OCI-M2 (cell line): Measurements from ENCODE around the gene PLXNB2.
"Not testable (repeated sequence)": the region's sequence is repeated elsewhere in the genome, so short reads cannot be mapped to it uniquely, and the experiment has no call there.

Experiments
- DNase-seq: peaks from one replicate; lab custom pipeline; 2025; ENCODE audit not compliant: unreplicated experiment; lab: John Stamatoyannopoulos, UW

The PLXNB2 gene, protein sequence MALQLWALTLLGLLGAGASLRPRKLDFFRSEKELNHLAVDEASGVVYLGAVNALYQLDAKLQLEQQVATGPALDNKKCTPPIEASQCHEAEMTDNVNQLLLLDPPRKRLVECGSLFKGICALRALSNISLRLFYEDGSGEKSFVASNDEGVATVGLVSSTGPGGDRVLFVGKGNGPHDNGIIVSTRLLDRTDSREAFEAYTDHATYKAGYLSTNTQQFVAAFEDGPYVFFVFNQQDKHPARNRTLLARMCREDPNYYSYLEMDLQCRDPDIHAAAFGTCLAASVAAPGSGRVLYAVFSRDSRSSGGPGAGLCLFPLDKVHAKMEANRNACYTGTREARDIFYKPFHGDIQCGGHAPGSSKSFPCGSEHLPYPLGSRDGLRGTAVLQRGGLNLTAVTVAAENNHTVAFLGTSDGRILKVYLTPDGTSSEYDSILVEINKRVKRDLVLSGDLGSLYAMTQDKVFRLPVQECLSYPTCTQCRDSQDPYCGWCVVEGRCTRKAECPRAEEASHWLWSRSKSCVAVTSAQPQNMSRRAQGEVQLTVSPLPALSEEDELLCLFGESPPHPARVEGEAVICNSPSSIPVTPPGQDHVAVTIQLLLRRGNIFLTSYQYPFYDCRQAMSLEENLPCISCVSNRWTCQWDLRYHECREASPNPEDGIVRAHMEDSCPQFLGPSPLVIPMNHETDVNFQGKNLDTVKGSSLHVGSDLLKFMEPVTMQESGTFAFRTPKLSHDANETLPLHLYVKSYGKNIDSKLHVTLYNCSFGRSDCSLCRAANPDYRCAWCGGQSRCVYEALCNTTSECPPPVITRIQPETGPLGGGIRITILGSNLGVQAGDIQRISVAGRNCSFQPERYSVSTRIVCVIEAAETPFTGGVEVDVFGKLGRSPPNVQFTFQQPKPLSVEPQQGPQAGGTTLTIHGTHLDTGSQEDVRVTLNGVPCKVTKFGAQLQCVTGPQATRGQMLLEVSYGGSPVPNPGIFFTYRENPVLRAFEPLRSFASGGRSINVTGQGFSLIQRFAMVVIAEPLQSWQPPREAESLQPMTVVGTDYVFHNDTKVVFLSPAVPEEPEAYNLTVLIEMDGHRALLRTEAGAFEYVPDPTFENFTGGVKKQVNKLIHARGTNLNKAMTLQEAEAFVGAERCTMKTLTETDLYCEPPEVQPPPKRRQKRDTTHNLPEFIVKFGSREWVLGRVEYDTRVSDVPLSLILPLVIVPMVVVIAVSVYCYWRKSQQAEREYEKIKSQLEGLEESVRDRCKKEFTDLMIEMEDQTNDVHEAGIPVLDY (N-terminal part only)

DNA sequence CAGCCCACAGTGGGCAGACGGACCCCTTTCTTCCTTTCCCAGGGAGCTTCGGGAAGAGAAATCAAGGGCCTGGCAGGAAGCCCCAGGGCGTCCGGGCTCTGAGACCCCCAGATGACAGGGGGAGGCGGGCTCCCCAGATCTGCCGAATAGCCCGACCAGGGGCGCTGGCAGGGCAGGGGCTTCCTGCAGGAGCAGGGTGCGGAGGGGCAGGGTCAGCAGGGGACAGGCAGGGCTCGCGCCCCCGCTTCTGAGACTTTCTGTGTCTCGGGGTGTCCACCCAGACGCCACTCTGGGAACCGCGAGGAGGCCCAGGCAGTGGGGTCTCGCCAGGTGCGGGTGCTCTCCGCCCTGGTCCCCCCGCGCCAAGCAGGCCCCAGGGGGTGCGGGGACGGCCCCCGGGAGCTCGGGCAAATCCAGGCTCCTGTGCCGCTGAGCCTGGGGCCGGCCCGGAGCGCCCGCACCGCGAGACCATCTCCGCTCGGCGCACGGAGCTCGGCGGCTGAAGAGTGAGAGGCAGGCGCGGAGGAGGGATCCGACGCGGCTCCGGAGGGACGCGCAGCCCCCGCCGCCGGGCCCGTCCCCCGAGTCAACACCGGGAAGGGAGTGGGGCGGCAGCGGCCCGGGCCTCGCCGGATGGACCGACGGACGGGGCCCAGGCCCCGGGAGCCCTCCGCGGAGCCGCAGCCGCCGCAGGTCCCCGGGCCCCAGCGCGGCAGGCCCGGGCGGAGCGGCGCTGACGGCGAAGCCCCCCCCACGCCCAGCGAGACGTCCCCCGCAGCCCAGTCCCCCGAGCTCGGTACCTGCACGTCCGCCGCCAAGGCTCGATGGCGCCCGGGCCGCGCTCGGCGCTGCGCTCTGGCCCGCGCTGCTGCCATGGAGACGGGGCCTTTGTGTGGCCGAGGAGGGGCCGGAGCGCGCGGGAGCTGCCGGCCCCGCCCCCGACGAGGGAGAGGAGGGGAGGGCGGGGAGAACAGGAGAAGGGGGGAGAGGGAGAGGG lies at the start of gene PLXNB2:
Gene PLXNB2 (minus strand): TSS at position 894 of the 997 bp plus-strand sequence. CDS start 17,062 bp downstream, outside the sequence.
- no peak for DNase-seq

DNA sequence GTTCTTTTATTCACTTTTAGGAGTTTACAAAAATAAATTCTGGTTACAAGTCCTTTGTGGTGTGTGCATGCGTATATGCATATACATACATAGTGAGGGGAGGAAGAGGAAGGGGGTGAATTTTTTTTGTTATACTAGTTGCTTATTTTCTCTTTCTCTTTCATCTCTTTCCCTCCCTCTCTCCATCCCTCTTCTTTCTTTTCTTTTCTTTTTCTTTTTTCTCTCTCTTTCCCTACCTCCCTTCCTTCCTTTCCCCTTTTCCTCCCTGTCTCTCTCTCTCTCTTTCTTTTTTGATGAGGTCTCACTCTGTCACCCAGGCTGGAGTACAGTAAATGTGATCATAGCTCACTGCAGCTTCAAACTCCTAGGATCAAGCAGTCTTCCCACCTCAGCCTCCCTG lies 49.8 kb upstream of the PLXNB2 start:
- DNase-seq, result no peak

DNA sequence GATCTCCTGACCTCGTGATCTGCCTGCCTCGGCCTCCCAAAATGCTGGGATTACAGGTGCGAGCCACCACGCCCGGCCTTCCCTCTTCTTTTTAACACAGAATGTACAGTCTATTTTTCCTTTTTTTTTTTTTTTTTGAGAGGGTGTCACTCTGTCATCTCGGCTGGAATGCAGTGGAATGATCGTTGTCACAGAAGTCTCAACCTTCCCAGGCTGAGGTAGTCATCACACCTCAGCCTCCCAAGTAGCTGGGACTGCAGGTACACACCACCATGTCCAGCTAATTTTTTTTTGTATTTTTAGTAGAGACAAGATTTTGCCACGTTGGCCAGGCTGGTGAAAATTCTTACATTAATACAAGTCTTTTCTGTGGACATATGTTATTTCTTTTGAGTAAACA lies 48.7 kb upstream of the PLXNB2 start:
- no peak for DNase-seq

DNA sequence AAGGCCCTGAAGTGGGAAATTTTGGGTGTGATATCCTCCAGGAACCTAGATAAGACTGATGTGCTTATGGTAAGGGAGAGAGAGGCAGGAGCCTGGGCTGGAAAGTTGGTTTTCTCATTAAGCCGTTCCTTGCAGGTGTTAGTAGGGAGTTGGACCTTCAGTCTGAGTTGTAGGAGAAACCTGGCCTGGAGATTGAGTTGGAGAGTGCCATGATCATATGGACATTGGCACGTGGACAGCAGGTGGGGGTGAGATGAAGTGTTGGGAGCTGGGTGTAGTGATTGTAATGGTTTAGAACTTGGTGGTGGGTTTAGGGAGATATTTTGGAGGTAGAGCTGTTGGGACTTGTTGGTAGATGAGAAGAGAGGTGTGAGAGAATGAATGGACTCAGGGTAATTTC lies 40.6 kb upstream of the PLXNB2 start:
- no peak for DNase-seq

DNA sequence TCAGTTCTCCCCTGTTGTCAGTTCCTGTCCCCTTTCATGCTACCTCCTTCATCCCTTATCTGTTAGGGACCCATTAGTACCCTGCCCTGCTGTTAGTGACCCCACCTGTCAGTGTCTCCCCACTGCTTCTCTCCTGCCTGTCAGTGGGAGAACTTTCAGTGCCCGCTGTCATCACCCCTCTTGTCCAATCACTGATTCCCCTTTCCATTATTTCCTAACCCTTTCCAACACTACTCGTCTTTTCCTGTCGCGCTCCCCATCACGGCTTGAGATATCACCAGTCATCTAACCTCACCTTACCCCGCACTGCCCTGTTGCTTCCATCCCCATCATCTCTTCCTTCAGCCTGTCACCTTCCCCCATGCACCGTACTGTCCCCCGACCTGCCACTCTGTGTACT lies 39.7 kb upstream of the PLXNB2 start:
- no peak for DNase-seq

DNA sequence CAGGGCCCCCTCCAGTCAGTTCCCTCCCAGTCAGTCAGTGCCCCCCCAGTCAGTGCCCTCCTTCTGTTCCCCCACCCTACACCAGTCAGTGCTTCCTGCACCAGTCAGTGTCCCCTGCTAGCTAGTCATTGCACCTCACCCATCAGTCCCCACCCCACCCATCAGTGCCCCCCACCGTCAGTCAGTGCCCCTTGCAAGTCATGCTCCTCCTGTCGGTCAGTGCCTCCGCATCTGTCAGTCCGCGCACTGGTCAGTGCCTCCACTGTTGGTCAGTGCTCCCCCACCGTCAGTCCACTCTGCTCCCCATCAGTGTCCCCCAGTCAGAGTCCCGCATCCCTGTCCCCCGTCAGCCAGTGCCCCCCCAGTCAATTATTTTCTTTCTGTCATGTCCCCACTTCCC lies 39.0 kb upstream of the PLXNB2 start:
- no peak for DNase-seq

DNA sequence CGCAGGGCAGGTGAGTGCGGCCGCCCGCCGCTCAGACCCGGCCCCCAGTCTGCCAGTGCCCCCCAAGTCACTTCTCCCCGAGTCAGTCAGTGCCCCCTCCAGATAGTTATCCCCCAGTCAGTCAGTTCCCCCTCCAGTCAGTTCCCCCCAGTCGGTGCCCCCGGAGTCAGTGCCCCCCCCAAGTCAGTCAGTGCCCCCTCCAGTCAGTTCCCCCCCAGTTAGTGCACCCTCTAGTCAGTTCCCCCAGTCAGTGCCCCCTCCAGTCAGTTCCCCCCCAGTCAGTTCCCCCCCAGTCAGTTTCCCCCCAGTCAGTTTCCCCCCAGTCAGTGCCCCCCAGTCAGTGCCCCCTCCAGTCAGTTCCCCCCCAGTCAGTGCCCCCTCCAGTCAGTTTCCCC lies 36.1 kb upstream of the PLXNB2 start:
- no peak for DNase-seq

DNA sequence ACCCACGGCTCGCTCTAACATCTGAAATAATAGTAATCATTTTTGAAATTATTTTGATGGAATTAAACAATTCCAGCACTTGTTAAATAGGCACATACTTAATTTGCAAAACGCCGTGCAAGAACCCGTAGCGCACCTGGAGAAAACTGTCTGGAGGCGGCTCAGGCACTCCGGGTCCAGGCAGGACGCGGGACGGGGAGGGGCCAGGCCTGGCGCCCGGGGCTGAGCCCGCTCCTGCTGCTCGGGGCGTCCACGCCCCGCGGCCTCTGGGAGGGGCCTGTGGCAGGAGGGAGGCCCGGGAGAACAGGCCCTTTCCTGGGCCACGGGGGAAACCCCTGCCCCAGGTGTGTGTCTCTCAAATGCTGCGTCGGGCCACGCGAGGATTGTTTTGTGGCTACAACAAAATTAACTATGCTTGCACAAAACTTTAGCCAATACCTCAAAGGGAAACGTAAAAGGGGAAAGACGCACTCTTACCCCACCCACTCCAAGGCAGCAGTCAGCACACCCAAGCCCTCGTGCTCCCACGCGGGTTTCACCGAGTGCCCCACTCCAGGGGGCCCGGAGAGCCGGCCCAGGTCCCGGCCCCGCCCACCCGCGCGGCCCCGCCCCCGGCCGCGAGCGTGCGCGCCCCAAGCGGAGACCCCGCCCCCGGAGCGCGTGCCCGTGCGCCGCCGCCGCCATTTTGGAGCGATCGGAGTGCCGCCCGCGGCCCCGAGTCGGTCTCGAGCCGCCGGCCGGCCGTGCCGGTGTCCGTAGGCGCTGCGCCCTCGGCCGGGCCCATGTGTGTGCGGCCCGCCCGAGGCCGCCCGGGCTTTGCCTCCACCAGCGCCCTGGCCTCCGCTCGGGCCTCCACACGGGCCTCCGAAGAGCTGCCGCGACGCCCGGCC lies 35.5 kb upstream of the PLXNB2 start, which contains the start of gene PPP6R2:
Gene PPP6R2 (plus strand): TSS at position 677 of the 890 bp plus-strand sequence. CDS start 50,582 bp downstream, outside the sequence.
- DNase-seq, result no peak

DNA sequence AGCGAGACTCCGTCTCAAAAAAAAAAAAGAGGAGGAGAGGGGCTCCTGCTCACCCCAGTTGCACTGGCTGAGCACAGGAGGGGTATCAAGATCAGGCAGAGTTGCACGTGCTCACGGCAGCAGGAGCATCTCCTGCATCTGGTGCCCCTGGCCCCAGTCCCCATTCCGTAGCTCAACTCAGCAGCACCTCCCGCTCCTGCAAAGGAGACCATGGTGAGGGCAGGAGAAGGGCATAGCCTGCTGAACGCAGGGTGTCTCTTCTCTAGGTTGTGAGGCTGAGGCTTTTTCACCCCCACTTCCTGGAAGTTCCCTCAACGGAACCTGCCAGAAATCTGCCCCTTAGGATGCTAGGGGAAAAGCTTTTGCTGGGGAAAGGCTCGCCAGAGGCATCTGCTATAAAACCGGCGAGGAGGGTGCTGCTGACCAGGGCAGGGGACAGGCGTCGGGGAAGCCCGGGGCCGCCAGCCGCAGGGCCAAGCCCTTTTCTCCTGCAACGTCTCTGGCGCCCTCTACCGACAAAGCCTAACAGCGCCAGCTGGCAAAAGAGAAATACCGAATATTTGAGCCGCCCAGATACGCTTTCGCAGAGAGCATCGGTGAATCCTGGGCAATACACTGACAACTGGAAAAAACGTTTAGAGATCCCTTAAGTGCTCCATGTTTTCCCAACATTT lies 34.7 kb upstream of the PLXNB2 start:
- DNase-seq, result no peak

DNA sequence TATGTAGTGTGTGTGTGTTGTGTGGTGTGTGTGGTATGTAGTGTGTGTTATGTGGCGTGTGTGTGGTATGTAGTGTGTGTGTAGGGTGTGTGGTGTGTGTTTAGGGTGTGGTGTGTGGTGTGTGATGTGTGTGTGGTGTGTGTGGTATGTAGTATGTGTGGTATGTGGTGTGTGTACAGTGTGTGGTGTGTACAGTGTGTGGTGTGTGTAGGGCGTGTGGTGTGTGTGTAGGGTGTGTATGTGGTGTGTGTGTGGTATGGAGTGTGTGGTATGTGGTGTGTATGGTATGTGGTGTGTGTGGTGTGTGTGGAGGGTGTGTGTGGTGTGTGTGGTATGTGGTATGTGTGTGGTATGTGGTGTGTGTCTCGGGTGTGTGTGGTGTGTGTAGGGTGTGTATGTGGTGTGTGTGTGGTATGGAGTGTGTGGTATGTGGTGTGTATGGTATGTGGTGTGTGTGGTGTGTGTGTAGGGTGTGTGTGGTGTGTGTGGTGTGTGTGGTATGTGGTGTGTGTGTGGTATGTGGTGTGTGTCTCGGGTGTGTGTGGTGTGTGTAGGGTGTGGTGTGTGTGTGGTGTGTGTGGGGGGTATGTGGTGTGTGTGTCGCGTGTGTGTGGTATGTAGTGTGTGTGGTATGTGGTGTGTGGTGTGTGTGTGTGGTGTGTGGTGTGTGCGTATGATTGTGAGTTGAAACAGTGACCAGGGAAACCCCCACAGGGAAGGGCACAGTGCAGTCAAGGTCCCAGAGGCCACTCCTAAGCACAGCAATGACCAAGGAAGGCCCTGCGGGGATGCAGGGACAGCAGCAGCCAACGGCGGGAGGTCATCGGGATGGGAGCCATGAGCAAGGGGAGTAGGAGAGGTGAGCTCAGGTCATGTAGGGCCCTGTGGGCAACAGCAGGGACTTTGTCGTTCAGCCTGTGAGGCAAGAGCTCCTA lies 32.8 kb upstream of the PLXNB2 start:
- no peak for DNase-seq

DNA sequence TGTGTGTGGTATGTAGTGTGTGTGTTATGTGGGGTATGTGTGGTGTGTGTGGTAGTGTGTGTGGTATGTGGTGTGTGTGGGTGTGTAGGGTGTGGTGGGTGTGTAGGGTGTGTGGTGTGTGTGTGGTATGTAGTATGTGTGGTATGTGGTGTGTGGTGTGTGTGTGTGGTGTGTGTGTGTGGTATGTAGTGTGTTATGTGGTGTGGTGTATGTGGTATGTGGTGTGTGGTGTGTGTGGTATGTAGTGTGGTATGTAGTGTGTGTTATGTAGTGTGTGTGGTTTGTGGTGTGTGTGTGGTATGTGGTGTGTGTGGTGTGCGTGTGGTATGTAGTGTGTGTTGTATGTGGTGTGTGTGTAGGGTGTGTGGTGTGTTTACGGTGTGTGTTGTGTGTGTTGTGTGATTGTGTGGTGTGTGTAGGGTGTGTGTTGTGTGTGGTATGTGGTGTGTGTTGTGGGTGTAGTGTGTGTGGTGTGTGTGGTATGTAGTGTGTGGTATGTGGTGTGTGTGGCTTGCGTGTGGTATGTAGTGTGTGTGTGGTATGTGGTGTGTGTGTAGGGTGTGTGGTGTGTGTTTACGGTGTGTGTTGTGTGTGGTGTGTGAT lies 31.5 kb upstream of the PLXNB2 start:
- DNase-seq, result no peak

DNA sequence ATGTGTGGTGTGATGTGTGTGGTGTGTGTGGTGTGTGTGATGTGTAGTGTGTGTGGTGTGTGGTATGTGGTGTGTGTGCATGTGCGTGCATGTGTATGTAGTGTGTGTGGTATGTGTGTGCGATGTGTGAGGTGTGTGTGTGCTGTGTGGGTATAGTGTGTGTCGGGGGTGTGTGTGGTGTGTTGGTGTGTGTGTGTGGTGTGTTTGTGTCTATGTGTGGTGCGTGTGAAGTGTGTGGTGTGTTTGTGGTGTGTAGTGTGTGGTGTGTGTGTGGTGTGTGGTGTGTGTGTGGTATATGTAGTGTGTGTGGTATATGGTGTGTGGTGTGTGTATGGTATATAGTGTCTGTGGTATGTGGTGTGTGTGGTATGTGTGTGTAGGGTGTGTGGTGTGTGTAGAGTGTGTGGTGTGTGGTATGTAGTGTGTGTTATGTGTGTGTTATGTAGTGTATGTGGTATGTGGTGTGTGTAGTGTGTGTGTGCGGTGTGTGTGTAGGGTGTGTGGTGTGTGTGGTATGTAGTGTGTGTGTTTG lies 30.7 kb upstream of the PLXNB2 start:
- no peak for DNase-seq

DNA sequence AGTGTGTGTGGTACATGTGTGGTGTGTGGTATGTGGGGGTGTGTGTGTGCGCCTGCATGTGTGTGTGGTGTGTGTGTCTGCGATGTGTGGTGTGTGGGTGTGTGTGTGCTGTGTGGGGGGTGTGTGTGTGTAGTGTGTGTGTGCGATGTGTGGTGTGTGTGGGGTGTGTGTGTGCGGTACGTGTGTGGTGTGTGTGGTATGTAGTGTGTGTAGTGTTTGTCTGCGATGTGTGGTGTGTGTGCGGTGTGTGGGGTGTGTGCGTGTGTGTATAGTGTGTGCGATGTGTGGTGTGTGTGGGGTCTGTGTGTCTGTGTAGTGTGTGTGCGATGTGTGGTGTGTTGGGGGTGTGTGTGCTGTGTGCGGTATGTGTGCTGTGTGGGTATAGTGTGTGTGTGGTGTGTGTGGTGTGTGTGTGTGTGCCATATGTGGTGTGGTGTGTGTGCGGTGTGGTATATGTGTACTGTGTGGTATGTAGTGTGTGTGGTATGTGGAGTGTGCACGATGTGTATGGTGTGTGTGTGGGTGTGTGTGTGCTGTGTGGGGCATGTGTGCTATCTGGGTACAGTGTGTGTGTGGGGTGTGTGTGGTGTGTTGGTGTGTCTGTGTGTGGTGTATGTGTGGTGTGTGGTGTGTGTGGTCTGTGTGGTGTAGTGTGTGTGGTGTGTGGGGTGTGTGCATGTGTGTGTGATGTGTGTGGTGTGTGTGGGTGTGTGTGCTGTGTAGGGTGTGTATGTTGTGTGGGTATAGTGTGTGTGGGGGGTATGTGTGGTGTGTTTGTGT lies 30.0 kb upstream of the PLXNB2 start:
- DNase-seq, result no peak

DNA sequence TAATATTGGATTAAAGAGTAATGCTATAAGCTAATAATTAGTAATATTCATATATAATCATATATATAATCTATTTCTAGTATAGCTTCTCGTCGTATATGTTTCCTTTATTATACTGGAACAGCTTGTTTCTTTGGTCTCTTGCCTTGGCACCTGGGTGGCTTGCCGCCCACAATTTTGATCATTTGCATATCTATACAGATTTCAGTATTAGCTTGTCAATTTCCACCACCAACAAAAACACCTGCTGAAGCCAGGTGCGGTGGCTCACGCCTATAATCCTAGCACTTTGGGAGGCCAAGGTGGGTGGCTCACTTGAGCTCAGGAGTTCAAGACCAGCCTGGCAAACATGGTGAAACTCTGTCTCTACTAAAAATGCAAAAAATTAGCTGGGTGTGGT lies 27.0 kb upstream of the PLXNB2 start:
- DNase-seq, result not testable (repeated sequence)

DNA sequence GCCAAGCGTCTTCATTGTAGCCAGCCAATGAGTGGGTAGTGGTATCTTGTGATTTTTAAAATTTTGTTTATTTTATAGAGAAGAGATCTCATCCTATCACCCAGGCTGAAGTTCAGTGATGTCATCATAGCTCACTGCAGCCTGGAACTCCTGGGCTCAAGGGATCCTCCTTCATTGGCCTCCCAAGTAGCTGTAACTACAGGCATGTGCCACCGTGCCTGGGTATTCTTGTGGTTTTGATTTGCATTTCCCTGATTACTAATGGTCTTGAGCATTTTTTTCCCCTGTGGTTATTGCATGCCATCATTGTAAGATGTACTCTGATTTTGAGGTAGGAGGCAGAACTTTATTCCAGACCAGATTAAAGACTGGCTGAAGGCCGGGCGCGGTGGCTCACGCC lies 21.8 kb upstream of the PLXNB2 start:
- DNase-seq, result no peak

DNA sequence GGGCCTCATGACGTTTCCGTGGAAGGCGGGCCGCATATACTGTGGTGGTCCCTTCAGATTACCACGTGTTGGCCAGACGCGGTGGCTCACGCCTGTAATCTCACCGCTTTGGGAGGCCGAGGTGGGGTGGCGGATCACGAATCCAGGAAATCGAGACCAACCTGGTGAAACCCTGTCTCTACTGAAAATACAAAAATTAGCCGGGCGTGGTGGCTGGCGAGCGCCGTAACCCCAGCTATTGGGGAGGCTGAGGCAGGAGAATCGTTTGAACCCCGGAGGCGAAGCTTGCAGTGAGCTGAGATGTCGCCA lies 20.2 kb upstream of the PLXNB2 start:
- DNase-seq, result no peak
